GM21619 (cell line): ENCODE results near the gene NPEPPS.
"Not testable (repeated sequence)": the region's sequence is repeated elsewhere in the genome, so short reads cannot be mapped to it uniquely, and the experiment has no call there.

Source experiments
- ATAC-seq: cut with Tn5 transposase; IDR thresholded peaks from one replicate; pipeline ENCODE4 v1.9.1; 2021; ENCODE audit not compliant: unreplicated experiment

NPEPPS gene, protein sequence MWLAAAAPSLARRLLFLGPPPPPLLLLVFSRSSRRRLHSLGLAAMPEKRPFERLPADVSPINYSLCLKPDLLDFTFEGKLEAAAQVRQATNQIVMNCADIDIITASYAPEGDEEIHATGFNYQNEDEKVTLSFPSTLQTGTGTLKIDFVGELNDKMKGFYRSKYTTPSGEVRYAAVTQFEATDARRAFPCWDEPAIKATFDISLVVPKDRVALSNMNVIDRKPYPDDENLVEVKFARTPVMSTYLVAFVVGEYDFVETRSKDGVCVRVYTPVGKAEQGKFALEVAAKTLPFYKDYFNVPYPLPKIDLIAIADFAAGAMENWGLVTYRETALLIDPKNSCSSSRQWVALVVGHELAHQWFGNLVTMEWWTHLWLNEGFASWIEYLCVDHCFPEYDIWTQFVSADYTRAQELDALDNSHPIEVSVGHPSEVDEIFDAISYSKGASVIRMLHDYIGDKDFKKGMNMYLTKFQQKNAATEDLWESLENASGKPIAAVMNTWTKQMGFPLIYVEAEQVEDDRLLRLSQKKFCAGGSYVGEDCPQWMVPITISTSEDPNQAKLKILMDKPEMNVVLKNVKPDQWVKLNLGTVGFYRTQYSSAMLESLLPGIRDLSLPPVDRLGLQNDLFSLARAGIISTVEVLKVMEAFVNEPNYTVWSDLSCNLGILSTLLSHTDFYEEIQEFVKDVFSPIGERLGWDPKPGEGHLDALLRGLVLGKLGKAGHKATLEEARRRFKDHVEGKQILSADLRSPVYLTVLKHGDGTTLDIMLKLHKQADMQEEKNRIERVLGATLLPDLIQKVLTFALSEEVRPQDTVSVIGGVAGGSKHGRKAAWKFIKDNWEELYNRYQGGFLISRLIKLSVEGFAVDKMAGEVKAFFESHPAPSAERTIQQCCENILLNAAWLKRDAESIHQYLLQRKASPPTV

DNA sequence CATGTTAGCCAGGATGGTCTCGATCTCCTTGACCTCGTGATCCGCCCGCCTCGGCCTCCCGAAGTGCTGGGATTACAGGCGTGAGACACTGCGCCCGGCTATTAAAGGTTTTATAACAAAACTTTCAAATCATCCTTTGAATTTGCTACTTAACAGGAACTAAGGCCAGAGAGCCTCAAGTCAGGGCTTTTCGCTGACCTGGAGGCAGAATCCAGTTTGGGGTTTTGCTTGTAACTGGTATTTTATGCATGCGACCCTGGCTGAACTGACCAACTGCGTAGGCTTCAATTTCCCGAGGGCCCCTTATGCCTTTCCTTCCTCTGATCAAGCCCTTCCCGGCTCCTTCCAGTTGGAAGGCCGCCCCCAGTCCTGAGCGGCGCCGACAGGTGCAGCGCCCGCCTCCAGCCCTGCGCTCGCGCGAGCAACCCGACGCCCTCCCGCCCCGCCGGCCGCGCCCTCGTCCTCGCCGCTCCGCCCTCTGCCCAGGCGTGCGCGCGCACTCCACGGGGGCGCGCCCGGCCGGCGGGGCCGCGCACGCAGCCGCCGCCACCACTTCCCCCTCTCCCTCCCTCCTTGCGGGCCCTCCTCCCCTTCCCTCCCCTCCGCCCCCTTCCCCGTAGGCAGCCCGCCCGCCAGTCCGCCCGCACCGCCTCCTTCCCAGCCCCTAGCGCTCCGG, at the start of gene NPEPPS:
TSS of gene NPEPPS (plus strand) at position 552 of the 676 bp plus-strand sequence. CDS start 193 bp downstream, outside the sequence.
- ATAC-seq, result peak; percentile 62

- ATAC-seq, result not testable (repeated sequence)
These were observed 39.1 kb upstream of the NPEPPS start for GRCh38 chr17:47491841-47492212.

- ATAC-seq, result not testable (repeated sequence)
These were observed 31.8 kb upstream of the NPEPPS start for GRCh38 chr17:47499074-47499473.

DNA sequence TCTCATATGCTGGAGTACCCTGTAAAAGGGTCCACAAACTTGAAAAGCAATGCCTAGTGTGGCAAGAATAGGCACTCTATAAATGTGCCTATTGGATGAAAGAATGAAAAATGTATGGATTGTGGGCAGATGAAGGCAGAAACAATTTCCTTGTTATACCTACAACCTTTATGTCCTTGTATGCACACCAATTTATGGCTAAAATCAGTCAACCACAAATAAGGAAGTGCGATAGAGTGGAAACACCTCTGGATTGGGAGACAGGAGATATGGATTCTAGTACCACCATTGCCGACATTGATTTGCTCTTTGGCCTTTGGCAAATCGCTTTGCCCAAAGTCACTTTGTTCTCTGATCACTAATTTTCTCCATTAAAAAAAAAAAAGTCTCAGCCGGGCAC, 31.4 kb upstream of the NPEPPS start:
- not testable (repeated sequence) for ATAC-seq

- not testable (repeated sequence) for ATAC-seq
These were observed 30.3 kb upstream of the NPEPPS start for GRCh38 chr17:47500620-47501019.

DNA sequence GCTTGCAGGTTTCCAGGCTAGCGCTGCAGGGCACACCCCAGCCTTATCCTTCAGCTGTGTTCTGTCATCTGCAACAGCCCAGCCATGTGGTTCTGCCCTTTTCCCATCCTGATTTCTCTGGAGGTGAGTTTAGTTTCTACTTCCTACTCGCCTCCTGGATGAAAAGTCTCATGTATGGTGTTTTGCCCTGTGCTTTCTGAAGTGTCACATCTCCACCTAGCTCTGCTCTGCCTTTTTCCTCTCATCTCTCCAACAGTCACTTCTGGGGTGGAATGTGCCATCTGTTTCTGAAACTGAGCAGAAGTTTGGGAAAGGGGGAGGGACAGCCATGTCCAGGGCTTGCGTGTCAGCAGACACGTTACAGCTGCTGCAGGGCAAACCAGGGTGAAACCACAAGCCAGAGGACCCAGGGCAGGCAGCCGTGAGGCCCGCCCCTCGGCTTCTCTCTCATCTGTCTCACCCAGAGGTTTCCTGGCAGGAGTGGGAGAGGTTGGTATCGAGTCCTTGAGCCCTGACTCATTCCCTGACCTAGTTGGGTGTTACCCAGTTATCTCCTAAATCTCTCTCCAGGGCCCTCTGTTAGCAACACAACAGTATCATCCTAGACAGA, 28.7 kb upstream of the NPEPPS start:
- ATAC-seq, result peak; percentile 48

DNA sequence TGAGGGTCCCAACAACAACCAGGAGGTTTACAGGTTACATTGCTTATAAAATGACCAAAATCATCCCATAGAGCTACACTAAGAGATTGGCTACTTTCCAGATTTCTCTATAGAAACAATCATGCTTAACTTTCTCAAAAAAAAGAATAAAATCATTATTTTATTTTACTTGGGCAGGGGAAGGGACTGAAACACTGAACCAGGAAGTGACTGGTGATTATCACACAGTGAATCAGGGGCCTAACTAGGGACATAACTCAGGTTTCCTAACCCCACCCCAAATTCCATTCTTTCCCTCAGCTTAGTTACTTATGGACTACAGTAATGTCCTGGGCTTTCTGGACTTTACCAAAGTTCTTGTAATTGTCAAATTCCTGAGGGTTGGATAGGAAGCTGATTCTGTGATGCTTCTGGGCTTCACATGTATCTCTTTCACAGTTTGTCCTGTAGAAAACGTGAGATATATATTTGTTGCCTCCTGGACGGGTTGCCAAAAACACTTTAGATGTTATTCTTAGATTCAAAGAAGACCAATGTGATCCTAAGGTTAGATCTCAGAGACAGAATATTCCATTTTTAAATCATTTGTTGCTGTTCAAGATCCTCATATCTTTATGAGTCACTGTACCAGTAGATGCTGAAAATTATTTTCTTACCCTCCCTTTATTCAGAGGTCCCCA, 28.0 kb upstream of the NPEPPS start:
- not testable (repeated sequence) for ATAC-seq

DNA sequence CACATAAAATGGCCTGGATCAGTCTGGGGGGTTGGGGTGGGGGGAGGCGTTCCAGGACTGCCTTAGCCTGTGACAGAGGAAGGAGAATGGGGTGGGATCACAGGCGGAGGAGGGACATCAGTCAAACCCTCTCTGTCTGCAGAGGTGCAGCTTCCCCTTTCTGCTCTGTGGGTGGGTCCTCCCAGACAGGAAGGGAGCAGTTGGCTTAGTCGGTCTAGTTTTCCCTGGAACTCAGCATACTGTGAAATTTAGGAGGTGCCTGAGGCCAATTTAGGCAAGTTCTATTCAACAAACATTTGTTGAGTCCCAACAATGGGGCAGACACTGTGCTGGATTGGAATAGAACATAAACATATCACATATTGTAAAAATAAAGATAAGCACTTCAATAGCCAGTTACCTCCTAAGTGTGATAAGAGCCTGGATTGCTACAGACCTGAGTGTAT, 19.2 kb upstream of the NPEPPS start:
- ATAC-seq, result not testable (repeated sequence)

DNA sequence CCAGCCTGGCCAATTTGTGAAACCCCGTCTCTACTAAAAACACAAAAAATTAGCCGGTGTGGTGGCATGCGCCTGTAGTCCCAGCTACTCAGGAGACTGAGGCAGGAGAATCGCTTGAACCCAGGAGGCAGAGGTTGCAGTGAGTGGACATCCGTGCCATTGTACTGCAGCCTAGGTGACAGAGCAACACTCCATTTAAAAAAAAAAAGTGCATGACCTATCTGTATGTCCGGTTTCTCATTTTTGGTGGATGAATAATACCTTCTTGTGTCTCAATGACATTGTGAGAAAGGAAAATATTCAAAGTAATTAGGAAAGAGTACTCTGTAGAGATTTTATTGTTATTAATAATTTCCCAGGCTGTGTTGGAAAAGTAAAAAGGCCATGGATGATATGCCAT, 17.6 kb upstream of the NPEPPS start:
- not testable (repeated sequence) for ATAC-seq

DNA sequence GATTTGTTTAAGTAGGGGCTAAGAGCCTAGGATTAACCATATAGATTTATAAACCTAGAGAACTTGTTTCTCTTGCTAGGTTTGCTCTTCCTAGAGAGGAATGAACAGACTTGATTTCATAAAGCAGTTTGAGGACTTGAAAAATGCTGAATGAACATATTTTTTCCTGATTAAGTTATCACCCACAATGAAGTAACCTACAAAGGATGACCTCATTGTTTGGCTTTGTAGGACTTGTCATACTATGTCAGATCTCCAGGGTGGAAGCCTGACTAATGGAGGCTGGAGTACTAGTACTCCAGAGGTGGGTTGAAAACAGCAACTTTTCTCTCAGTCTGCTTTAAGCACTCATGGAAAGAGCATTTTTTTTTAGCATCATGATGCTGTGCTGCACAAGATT, 12.0 kb upstream of the NPEPPS start:
- not testable (repeated sequence) for ATAC-seq

GRCh38 chr17:47519365-47519764, 11.5 kb upstream of the NPEPPS start:
- ATAC-seq, result not testable (repeated sequence)

DNA sequence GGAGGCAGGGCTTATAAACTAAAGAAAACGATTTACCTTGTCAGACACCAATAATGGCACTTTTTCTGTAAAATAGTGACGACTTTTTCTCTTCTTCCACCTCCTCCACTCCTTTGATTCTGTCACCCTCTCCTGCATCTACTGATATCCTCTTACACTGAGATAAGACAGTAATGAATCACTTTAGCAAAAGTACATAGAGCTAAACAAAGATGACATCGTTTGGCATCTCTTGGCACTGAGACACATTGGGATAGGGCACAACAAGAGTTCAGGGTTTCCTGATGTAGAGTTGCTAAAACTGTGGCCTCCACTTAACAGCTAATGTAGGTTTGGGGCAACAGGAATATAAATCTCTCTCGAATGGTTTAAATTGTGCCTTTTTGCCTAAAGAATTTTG, 10.6 kb upstream of the NPEPPS start:
- not testable (repeated sequence) for ATAC-seq

GRCh38 chr17:47521434-47521833, 9.5 kb upstream of the NPEPPS start:
- not testable (repeated sequence) for ATAC-seq

DNA sequence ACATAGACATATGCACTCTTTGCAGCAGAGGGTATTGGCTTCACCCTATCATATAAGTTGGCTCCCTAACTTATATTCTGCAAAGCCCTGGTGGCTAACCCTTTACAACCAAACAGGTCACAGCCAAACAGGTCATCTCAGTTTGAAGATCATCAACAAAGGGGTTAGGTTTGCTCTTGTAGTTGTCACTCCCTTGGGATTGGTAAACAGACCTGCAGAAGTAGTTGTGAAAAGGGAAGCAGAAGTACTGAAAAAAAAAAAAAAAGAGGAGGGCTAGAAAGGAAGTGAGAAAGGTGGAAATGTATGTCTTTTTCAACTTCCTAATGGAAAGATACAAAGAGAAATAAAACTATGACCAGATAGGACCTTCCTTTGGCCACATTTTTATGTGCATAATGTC, 8.6 kb upstream of the NPEPPS start:
- not testable (repeated sequence) for ATAC-seq

DNA sequence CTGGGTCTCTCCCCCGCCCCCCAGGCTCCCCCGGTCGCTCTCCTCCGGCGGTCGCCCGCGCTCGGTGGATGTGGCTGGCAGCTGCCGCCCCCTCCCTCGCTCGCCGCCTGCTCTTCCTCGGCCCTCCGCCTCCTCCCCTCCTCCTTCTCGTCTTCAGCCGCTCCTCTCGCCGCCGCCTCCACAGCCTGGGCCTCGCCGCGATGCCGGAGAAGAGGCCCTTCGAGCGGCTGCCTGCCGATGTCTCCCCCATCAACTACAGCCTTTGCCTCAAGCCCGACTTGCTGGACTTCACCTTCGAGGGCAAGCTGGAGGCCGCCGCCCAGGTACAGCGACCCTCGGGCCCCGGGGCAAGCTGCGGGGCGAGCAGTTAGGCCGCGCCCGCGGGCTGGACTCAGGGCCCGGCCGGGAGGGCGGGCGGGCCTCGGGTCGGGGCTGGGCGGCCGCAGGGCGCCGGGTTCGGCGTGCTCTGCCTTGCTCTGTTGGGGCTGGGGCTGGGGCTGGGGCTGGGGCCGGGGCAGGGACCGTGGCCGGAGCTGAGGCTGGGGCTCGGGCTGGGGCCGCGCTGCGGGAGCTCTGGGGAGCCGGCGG, 419 bp downstream of the NPEPPS start:
- peak; percentile 26 for ATAC-seq

DNA sequence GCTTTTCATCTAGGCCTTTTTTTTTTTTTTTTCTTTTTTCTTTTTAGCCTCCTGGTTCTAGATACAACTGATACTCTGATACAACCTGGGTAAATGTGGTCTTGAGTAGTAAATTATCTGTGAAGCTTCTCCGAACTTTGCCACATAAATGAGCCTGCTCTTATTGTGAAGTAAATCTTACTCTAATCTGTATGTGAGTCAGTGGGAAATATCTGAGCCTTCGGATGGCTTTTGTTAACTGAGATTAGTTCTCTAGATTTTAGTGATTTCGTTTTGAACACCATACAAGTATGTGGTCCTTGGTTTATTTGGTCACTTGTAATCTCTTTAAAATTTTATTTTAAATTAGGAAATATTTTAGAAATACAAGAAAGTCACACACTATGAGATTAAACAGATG, 8.2 kb downstream of the NPEPPS start:
- not testable (repeated sequence) for ATAC-seq

- not testable (repeated sequence) for ATAC-seq
These were observed 10.8 kb downstream of the NPEPPS start for GRCh38 chr17:47541676-47542075.

DNA sequence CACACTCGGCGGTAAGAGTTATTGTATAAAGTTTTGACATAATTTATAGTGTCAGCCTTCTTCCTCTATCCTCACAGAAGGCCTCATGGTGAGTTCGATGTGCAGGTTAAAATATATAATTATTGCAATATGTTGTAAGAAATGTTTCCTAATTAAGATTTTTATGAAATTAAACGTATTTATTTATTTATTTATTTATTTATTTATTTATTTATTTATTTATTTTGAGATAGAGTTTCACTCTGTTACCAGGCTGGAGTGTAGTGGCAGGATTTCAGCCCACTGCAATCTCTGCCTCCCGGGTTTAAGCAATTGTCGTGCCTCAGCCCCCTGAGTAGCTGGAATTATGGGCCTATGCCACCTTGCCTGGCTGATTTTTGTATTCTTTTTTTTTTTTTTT, 13.4 kb downstream of the NPEPPS start:
- ATAC-seq, result not testable (repeated sequence)

DNA sequence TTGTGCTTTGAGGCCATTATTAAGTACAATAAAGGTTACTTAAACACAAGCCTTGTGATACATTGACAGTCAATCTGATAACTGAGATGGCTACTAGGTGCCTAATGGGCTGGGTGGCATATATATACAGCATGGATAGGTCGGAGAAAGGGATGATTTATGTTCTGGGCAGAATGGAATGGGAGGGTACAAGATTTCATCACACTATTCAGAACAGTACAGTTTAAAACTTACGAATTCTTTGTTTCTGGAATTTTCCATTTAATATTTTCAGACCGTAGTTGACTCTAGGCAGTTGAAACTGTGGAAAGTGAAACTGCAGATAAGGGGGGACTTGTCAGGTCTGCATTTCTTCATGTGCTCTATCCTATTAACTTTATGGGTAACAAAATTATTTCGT, 23.8 kb downstream of the NPEPPS start:
- not testable (repeated sequence) for ATAC-seq

- not testable (repeated sequence) for ATAC-seq
These were observed 25.2 kb downstream of the NPEPPS start for GRCh38 chr17:47556108-47556507.
